Colon (tissue), 2 donors: Measurements from ENCODE around the gene CAMK2D.

Source experiments
- FAIRE-seq: peaks from 2 replicates; lab custom pipeline; 2012; peaks lifted over from hg19 to GRCh38; lab: Jason Lieb, UNC
- donor health status: control.
- donor health status: control.

CAMK2D gene

DNA sequence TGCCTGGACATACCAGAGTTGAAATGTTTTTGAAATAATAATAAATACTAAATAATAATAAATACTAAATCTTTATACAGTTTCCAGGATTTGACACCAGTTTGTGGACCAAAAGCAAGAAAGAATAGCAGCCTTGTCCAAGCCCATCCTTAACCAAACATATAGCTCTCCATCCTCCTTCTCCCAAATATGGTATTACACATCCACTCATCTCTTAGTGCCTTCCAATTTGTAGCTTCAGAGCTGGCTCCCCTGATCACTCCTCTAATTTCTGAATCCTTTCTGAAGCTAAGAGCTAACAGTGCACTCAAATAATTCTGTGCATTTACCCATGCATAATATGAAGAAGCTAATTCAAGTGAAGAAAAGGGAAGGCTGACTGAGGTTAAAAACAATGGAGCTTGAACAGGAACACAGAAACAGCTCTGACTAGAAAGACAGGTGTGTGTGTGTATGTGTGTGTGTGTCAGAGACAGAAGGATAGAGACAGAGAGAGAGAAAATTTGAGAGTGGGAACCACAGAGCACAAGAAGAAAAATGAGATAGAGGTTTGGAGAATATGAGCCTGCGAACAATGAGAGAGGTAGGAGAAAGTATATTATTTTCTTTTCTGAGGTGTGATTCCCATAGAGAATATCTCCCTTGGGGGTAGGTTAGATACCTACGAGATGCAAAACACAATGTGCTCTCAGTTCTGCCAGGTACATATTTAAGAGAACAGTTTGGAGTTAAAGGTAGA, 123.5 kb downstream of the CAMK2D start:
- no peak for FAIRE-seq

GRCh38 chr4:113637363-113637762, 124.2 kb downstream of the CAMK2D start:
- FAIRE-seq = peak; percentile 72

GRCh38 chr4:113636877-113637276, 124.7 kb downstream of the CAMK2D start:
- FAIRE-seq = no peak

DNA sequence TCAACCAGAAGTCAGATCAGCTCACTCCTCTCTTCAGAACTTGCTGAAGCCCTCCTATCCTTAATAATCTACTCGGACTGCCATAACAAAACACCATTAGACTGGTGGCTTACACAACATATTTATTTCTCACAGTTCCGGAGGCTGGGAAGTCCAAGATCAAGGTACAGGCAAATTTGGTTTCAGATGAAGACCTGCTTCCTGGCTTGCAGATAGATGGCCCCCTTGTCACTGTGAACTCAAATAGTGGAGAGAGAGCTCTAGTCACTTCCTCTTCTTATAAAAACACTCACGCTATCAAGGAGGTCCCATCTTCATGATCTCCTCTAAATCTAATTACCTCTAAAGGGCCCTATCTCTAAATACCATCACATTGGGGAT, 125.1 kb downstream of the CAMK2D start:
- FAIRE-seq = no peak

DNA sequence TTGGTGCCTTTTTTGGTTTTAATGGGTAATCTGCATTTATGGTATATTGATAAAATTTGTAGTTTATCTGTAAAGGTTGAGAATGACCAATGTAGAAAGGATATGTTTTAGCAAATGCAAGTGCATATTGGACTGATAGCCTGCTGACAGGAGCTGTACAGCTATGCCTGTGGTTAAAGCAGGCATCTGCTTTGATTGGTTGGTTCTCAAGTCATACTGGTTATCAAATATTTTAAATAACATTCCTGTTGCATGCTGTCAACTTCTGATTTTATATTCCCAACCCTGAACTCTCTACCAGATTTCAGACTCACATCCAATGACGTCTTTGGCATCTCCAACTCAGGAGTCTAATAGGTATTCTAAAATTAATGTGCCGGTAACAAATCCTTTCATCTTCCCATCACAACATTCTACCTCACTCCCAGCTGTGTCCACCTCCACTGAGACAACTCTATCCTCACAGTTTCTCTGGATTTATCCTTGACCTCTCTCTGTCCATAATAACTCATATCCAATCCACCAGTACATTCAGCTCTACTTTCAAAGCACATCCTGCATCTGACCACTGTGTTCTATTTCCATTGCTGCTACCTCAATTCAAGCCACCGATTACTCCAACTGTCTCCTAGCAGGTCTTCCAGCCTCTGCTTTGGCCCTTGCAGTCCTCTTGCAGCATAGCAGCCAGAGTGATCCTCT, 125.7 kb downstream of the CAMK2D start:
- FAIRE-seq = no peak

DNA sequence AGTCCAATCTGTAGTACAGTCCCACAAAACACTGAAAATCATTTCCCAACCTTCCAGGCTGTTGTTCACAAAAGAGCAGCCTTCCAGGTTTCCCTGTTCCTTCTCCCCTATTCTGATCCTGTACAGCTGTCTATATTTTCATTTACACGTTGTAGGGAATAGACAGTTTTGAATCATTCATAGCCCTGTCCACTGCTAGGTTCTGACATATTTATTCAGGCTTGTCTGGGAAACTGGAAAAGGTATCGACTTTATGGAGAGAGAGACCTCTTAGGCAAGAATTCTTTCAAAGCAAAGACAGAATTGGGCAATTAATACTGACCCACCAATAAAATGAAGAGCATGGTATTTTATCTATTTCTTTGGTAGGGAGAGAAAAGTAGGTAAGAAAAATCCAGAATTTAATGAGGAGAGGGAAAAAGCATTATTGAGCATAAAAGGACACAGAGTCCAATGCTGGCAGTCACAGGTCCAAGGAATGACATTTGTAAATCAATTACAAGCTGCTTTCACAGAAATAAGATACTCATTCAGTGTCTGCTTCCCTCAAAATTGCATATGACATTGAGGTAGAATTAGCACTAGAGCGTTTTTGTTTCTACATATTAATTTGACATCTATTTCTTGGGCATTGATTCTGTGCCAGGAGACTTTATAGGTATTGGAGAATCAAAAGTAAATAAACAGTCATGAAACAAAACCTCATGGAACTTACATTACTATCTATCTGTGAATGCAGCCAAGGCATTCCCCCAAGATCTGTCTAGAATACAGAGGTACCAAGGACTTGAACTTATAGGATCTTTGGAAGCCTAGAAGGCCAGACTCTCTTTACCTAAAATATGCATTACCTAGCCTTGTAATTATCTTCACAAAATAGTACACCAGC, 127.2 kb downstream of the CAMK2D start:
- FAIRE-seq = no peak

DNA sequence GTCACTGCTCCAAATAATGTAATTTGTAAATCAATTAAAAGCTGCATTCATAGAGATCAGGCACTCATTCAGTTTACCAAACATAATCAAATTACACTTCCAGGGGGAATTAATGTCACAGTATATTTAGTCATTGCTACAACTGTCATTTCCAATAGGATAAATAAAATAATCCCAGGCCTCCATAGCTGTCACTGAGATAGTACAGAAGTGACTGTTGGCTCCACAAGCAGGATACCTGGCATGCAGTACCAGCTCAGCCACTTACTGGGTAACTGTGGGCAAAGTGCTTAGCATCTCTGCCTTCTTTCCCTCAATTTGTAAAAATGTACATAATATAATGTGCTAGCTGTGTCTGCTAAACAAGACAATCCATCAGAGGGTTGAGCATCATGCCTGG, 128.1 kb downstream of the CAMK2D start:
- no peak for FAIRE-seq

GRCh38 chr4:113628711-113629110, 132.8 kb downstream of the CAMK2D start:
- no peak for FAIRE-seq

- no peak for FAIRE-seq
Measured at GRCh38 chr4:113627321-113627720, 134.2 kb downstream of the CAMK2D start.

GRCh38 chr4:113625902-113626301, 135.6 kb downstream of the CAMK2D start:
- no peak for FAIRE-seq

GRCh38 chr4:113623274-113623894, 138.2 kb downstream of the CAMK2D start:
- no peak for FAIRE-seq

DNA sequence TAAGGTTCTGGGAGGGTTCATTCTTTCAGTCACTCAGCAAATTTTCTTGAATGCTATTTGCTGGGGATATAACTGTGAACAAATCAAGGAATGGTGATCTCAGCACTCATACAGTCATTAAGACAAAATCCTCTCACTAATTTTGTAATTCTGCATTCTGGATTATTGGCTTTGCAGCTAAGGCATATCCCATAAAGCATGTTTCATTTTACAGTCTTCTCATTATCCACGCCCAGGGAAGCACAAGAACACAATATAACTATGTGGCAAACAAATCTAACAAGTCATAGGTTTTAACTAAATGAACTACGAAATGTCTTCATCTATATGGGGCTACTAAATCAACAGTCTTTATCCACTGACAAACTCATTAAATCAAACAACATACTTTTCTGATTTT, 139.9 kb downstream of the CAMK2D start:
- FAIRE-seq = peak; percentile 45

- FAIRE-seq = no peak
Measured at GRCh38 chr4:113620032-113620431, 141.5 kb downstream of the CAMK2D start.

DNA sequence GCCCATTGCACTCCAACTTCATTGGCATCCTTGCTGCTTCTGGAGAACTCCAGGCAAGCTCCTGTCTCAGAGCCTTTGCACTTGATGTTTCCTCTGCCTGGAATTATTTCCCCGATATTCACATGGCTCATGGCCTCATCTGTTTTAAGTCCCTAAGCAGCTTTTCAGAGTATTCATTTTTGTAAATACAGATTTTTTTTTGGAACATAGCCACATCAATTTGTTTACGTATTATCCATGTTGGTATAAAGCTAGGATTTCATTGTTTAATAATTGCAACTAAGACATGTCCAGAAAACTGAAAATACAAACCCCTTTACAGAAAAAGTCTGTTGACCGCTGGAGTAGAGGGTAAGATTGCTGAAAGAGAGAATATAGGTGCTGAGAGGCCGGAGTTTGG, 142.0 kb downstream of the CAMK2D start:
- FAIRE-seq = no peak

GRCh38 chr4:113618205-113618604, 143.3 kb downstream of the CAMK2D start:
- no peak for FAIRE-seq

DNA sequence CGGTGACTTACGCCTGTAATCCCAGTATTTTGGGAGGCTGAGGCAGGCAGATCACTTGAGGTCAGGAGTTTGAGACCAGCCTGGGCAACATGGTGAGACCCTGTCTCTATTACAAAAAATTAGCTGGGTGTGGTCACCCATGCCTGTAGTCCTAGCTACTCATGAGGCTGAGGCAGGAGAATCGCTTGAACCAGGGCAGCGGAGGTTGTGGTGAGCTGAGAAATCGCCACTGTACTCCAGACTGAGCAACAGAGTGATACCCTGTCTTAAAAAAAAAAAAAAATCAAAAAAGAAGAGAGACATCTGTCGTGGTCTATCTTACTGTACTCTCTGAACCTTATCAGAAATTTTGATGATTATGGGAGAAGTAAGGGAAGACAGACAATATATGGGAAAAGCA, 144.3 kb downstream of the CAMK2D start:
- no peak for FAIRE-seq

- FAIRE-seq = peak; percentile 36
Measured at GRCh38 chr4:113616443-113616842, 145.1 kb downstream of the CAMK2D start.

GRCh38 chr4:113614414-113614813, 147.1 kb downstream of the CAMK2D start:
- FAIRE-seq = no peak

- no peak for FAIRE-seq
Measured at GRCh38 chr4:113613503-113613902, 148.0 kb downstream of the CAMK2D start.

GRCh38 chr4:113610537-113610936, 151.0 kb downstream of the CAMK2D start:
- no peak for FAIRE-seq

GRCh38 chr4:113607998-113608397, 153.5 kb downstream of the CAMK2D start:
- no peak for FAIRE-seq

- FAIRE-seq = no peak
Measured at GRCh38 chr4:113607147-113607720, 154.3 kb downstream of the CAMK2D start.
